ENCODE measurements around the gene SUPT20H. TPM values are rescaled to one million over a fixed set of nuclear protein-coding genes. Genes with fewer than 3 reads are reported as not detected.

The SUPT20H gene
- total RNA-seq, 2 donors from 2014 or later: 43.3 to 51.4 TPM

- no peak for TF ChIP-seq CTCF (IDR thresholded peaks at IDR 0.05)
- no peak for TF ChIP-seq POLR2A (IDR thresholded peaks at IDR 0.05)
- 54 to 57% methylated on average over 4 of the region's 4 CpGs for WGBS, 2 donors
- ATAC-seq (no peak), DNase-seq (no peak)
- Histone ChIP-seq H3K4me3 (no peak overlapping the region), H3K9me3 (no peaks in the 10 kb centered on the region), H3K36me3 (replicated peaks in 1 of 2; ENCODE audit: insufficient read depth in 1 of 2, low read depth in 2 of 2) (no peaks in the 10 kb centered on the region), H3K27ac (no peak overlapping the region), H3K4me1 (no peaks in the 10 kb centered on the region), H3K27me3 (no peaks in the 10 kb centered on the region)
- intact Hi-C loops (cut with DNase I): no loop called here
These were observed 37.6 kb upstream of the SUPT20H start for GRCh38 chr13:37097076-37097475.

DNA sequence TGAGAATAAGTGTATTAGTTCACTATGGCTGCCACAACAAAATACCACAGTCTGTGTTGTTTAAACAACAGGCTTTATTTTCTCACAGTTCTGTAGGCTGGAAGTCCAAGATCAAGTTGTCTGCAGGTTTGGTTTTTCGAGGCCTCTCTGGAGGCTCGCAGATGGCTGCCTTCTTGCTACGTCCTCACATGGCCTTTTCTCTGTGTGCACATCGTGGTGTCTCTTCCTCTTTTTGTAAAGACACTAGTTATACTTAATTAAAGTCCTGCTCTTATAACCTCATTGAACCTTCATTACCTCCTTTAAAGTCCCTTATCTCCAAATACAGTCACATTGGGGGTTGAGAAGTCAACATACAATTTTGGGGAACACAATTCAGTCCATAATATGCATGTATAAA lies 35.4 kb upstream of the SUPT20H start:
- 78 to 81% methylated on average over 4 of the region's 4 CpGs for WGBS, 2 donors
- DNase-seq (no peak), ATAC-seq (no peak)
- H3K27ac ChIP-seq: no peak overlapping the region
- TF ChIP-seq POLR2A (IDR thresholded peaks at IDR 0.05): no peak
- no peak for TF ChIP-seq CTCF (IDR thresholded peaks at IDR 0.05)
- no peaks in the 10 kb centered on the region for H3K4me1 ChIP-seq
- H3K36me3 ChIP-seq (replicated peaks in 1 of 2; ENCODE audit: insufficient read depth in 1 of 2, low read depth in 2 of 2): no peaks in the 10 kb centered on the region
- intact Hi-C loops (cut with DNase I): no loop called here
- H3K9me3 ChIP-seq: no peaks in the 10 kb centered on the region
- no peak overlapping the region for H3K4me3 ChIP-seq
- H3K27me3 ChIP-seq: no peaks in the 10 kb centered on the region

GRCh38 chr13:37094099-37094498 lies 34.6 kb upstream of the SUPT20H start:
- intact Hi-C loops (cut with DNase I): no loop called here
- H3K36me3 ChIP-seq (replicated peaks in 1 of 2; ENCODE audit: insufficient read depth in 1 of 2, low read depth in 2 of 2): no peaks in the 10 kb centered on the region
- H3K27ac ChIP-seq: no peak overlapping the region
- TF ChIP-seq CTCF (IDR thresholded peaks at IDR 0.05) (no peak), POLR2A (IDR thresholded peaks at IDR 0.05) (no peak)
- H3K27me3 ChIP-seq: no peaks in the 10 kb centered on the region
- no peaks in the 10 kb centered on the region for H3K4me1 ChIP-seq
- DNase-seq (no peak), ATAC-seq (no peak)
- no peaks in the 10 kb centered on the region for H3K9me3 ChIP-seq
- 51 to 57% methylated on average over 3 of the region's 3 CpGs for WGBS, 2 donors
- no peak overlapping the region for H3K4me3 ChIP-seq

- Histone ChIP-seq H3K4me3 (no peak overlapping the region), H3K36me3 (replicated peaks in 1 of 2; ENCODE audit: insufficient read depth in 1 of 2, low read depth in 2 of 2) (no peaks in the 10 kb centered on the region), H3K27ac (no peak overlapping the region), H3K9me3 (no peaks in the 10 kb centered on the region), H3K4me1 (no peaks in the 10 kb centered on the region), H3K27me3 (no peaks in the 10 kb centered on the region)
- 43 to 85% methylated on average over 1 of the region's 1 CpG for WGBS, 2 donors
- no peak for TF ChIP-seq CTCF (IDR thresholded peaks at IDR 0.05)
- intact Hi-C loops (cut with DNase I): no loop called here
- no peak for DNase-seq
- no peak for ATAC-seq
These were observed 32.3 kb upstream of the SUPT20H start for GRCh38 chr13:37091835-37092234.

DNA sequence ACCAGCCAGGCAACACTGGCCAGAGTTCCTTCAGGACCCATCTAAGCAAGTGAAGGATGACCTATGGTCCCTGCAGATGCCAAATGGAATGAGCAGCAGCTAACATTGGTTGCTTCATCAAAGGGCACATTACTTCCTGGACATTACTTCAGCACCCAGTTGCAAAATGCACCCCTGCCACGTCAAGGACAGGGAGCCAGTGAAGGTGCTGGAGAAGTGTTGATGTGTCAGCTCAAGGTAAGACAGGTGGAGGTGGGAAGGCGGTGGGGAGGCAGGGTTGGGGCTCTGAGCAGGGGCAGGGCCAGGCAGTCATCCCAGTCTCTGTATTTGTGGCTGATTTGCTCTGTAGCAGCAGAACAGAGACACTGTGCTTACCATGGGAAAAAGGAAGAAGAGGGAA lies 31.4 kb upstream of the SUPT20H start:
- ATAC-seq (no peak), DNase-seq (no peak)
- Histone ChIP-seq H3K9me3 (no peaks in the 10 kb centered on the region), H3K36me3 (replicated peaks in 1 of 2; ENCODE audit: insufficient read depth in 1 of 2, low read depth in 2 of 2) (no peaks in the 10 kb centered on the region), H3K4me1 (no peaks in the 10 kb centered on the region), H3K4me3 (no peak overlapping the region), H3K27ac (no peak overlapping the region), H3K27me3 (no peaks in the 10 kb centered on the region)
- 57 to 61% methylated on average over 2 of the region's 2 CpGs for WGBS, 2 donors
- no peak for TF ChIP-seq POLR2A (IDR thresholded peaks at IDR 0.05)
- TF ChIP-seq CTCF (IDR thresholded peaks at IDR 0.05): no peak
- intact Hi-C loops (cut with DNase I): no loop called here

All from body of pancreas (tissue), 4 donors.